ENCODE measurements around the gene FAM228B. TPM values are rescaled to one million over a fixed set of nuclear protein-coding genes. Genes with fewer than 3 reads are reported as not detected.

The FAM228B gene
- 10.6 and 19.5 TPM in 2 replicates for total RNA-seq (2022)
- Bru-seq, nascent RNA: percentile 66 among the genes with signal in this experiment
- percentile 67 among the genes with signal in this experiment for BruChase-seq, experiment 1, labeled RNA remaining after a 6-hour chase
- BruChase-seq, experiment 2, labeled RNA remaining after a 2-hour chase: percentile 65 among the genes with signal in this experiment
- long read RNA-seq, partial matches to known transcripts: 1 of 31 reads
- long read RNA-seq, other reads (novel, unspliced or antisense): 28 of 31 reads

GRCh38 chr2:24123195-24123921, at the start of gene FAM228B, which contains the start of gene PFN4:
Gene FAM228B, plus strand, starts transcription at chr2:24123469. Its CDS starts 893 bp downstream, at chr2:24124362.
Gene PFN4, minus strand, starts transcription at chr2:24123334. Its CDS starts 799 bp downstream, at chr2:24122535.
- Mint-ChIP-seq H3K27me3 (ENCODE audit: insufficient read depth, unreplicated experiment) (no peaks in the 10 kb centered on the region), H3K9me3 (ENCODE audit: unreplicated experiment) (no peaks in the 10 kb centered on the region), H3K36me3 (ENCODE audit: insufficient read depth, unreplicated experiment) (peaks cover 7% of the 10 kb centered on the region), H3K4me1 (ENCODE audit: insufficient read depth, unreplicated experiment) (peaks cover 16% of the 10 kb centered on the region), H3K4me3 (ENCODE audit: unreplicated experiment) (peak within 1 kb of the TSS; percentile 79), H3K27ac (ENCODE audit: low read depth, unreplicated experiment) (peak within 1 kb of the TSS; percentile 81)
- ChIA-PET POLR2A (interaction anchor here (0.7 to 5.4 kb wide), 19 partner anchors 8 to 235 kb away, joined by 3 to 57 read pairs (median 4); partner anchors contain the start of genes ATAD2B, SF3B6 and TP53I3), CTCF (interaction anchor here (0.6 to 2.0 kb wide), 7 partner anchors 12 to 43 kb away, joined by 3 to 20 read pairs (median 4); partner anchors contain the start of gene TP53I3)
- intact Hi-C loops (cut with micrococcal nuclease): loop anchor here (1.0 kb wide), 1 partner anchor 39 kb away; the partner anchor contains the start of gene TP53I3
- no TSS peak for BruUV-seq (replicated peaks)
- DNase-seq (ENCODE audit: unreplicated experiment): peak; percentile 77
- TF ChIP-seq CTCF (IDR thresholded peaks at IDR 0.05; ENCODE audit: unreplicated experiment): no peak

- intact Hi-C loops (cut with micrococcal nuclease): no loop called here
- no peak for DNase-seq (ENCODE audit: unreplicated experiment)
- BruUV-seq (replicated peaks): no TSS peak
Measured at GRCh38 chr2:24073816-24074215, 49.5 kb upstream of the FAM228B start.

GRCh38 chr2:24075259-24075658, 48.0 kb upstream of the FAM228B start:
- no peak for TF ChIP-seq CTCF (IDR thresholded peaks at IDR 0.05; ENCODE audit: unreplicated experiment)
- peaks cover 20% of the 10 kb centered on the region for H3K4me1 Mint-ChIP-seq (ENCODE audit: insufficient read depth, unreplicated experiment)
- peak overlapping the region; percentile 97 for H3K27ac Mint-ChIP-seq (ENCODE audit: low read depth, unreplicated experiment)
- H3K4me3 Mint-ChIP-seq (ENCODE audit: unreplicated experiment): peak overlapping the region; percentile 97
- intact Hi-C loops (cut with micrococcal nuclease): no loop called here
- H3K9me3 Mint-ChIP-seq (ENCODE audit: unreplicated experiment): no peaks in the 10 kb centered on the region
- no peak for DNase-seq (ENCODE audit: unreplicated experiment)
- H3K27me3 Mint-ChIP-seq (ENCODE audit: insufficient read depth, unreplicated experiment): no peaks in the 10 kb centered on the region
- H3K36me3 Mint-ChIP-seq (ENCODE audit: insufficient read depth, unreplicated experiment): peaks cover 83% of the 10 kb centered on the region
- CTCF ChIA-PET: no interaction called here
- POLR2A ChIA-PET: interaction anchor here (0.8 to 3.3 kb wide), 11 partner anchors 9 to 258 kb away, joined by 3 to 72 read pairs (median 16); partner anchors contain the start of genes ATAD2B, FKBP1B, TP53I3 and UBXN2A
- BruUV-seq (replicated peaks): no TSS peak

More at GRCh38 chr2:24073816-24074215, 49.5 kb upstream of the FAM228B start:
- H3K27ac Mint-ChIP-seq (ENCODE audit: low read depth, unreplicated experiment): no peak overlapping the region
- H3K4me1 Mint-ChIP-seq (ENCODE audit: insufficient read depth, unreplicated experiment): peaks cover 20% of the 10 kb centered on the region
- ChIA-PET CTCF (interaction anchor here (0.9 to 1.1 kb wide), 2 partner anchors 22 to 250 kb away, joined by 3 read pairs; no protein-coding TSS in a partner anchor), POLR2A (interaction anchor here (0.6 to 2.2 kb wide), 8 partner anchors 11 to 308 kb away, joined by 3 to 17 read pairs (median 3); partner anchors contain the start of genes ATAD2B, FAM228B, FKBP1B and PFN4)
- H3K27me3 Mint-ChIP-seq (ENCODE audit: insufficient read depth, unreplicated experiment): no peaks in the 10 kb centered on the region
- TF ChIP-seq CTCF (IDR thresholded peaks at IDR 0.05; ENCODE audit: unreplicated experiment): no peak
- H3K36me3 Mint-ChIP-seq (ENCODE audit: insufficient read depth, unreplicated experiment): peaks cover 86% of the 10 kb centered on the region
- H3K4me3 Mint-ChIP-seq (ENCODE audit: unreplicated experiment): peak overlapping the region; percentile 97
- no peaks in the 10 kb centered on the region for H3K9me3 Mint-ChIP-seq (ENCODE audit: unreplicated experiment)

Data from MCF 10A (cell line).